AG09309 (cell line): ENCODE measurements around the gene MTHFR.

Experiments used
- DNase-seq: peaks from one replicate; pipeline ENCODE4 v3.0.0-alpha.2; 2010; ENCODE audit warnings: low read depth
- H3K4me3 ChIP-seq: 2 replicates; pipeline ENCODE4 v1.5.1; 2011; ENCODE audit warnings: mild to moderate bottlenecking, low read depth, low read length, moderate library complexity; ENCODE audit not compliant: control insufficient read depth
- CTCF ChIP-seq: IDR thresholded peaks from 2 replicates; pipeline ENCODE4 v1.5.1; 2011; ENCODE audit warnings: mild to moderate bottlenecking, low read depth, low read length, inconsistent platforms; ENCODE audit not compliant: insufficient read depth, control insufficient read depth; ENCODE audit errors: missing control alignments

Gene MTHFR

GRCh38 chr1:11781297-11781696, 24.5 kb downstream of the MTHFR start:
- H3K4me3 ChIP-seq: no peak overlapping the region
- DNase-seq: no peak
- TF ChIP-seq CTCF: no peak

GRCh38 chr1:11780380-11781147, 25.2 kb downstream of the MTHFR start:
- no peak overlapping the region for H3K4me3 ChIP-seq
- TF ChIP-seq CTCF: no peak
- no peak for DNase-seq

GRCh38 chr1:11779715-11780379, 25.9 kb downstream of the MTHFR start:
- DNase-seq: no peak
- no peak overlapping the region for H3K4me3 ChIP-seq
- no peak for TF ChIP-seq CTCF

GRCh38 chr1:11778844-11779623, 26.7 kb downstream of the MTHFR start:
- TF ChIP-seq CTCF: no peak
- H3K4me3 ChIP-seq: no peak overlapping the region
- DNase-seq: no peak

- DNase-seq: no peak
- no peak overlapping the region for H3K4me3 ChIP-seq
- TF ChIP-seq CTCF: no peak
These were observed 27.4 kb downstream of the MTHFR start for GRCh38 chr1:11778336-11778735.

- no peak overlapping the region for H3K4me3 ChIP-seq
- TF ChIP-seq CTCF: no peak
- no peak for DNase-seq
These were observed 28.0 kb downstream of the MTHFR start for GRCh38 chr1:11777658-11778322.
